HepG2 (cell line): ENCODE results near the gene FCHO1. TPM values are rescaled to one million over a fixed set of nuclear protein-coding genes. Genes with fewer than 3 reads are reported as not detected.

ENCODE experiments used
- BORCS8-MEF2B ChIP-seq: sonication (generic); formaldehyde crosslinking; IDR thresholded peaks from 2 replicates; pipeline ENCODE4 v1.8.0; 2022; ENCODE audit warnings: mild to moderate bottlenecking, missing genetic modification reagents
- CBFB ChIP-seq: sonication (generic); formaldehyde crosslinking; IDR thresholded peaks from 2 replicates; pipeline ENCODE4 v1.4.0; 2020; ENCODE audit warnings: missing genetic modification reagents
- DMAP1 ChIP-seq: IDR thresholded peaks from 2 replicates; pipeline ENCODE4 v1.6.1; 2016
- EHMT2 ChIP-seq: fragments of 200-600 bp; sonication (generic); IDR thresholded peaks from 2 replicates; pipeline ENCODE4 v1.7.0; 2017; ENCODE audit warnings: antibody characterized with exemption, low read depth, low read length, borderline replicate concordance
- GLI4 ChIP-seq: sonication (generic); formaldehyde crosslinking; IDR thresholded peaks from 2 replicates; pipeline ENCODE4 v1.5.1; 2020; ENCODE audit warnings: missing genetic modification reagents, mild to moderate bottlenecking, moderate library complexity, borderline replicate concordance
- MAFK ChIP-seq, 2 experiments: IDR thresholded peaks in 1 of 2; conservative IDR thresholded peaks in 1 of 2; 2 replicates each; pipeline ENCODE4 v1.6.1; 2011; ENCODE audit warnings: improper control_type of control experiment in 2 of 2, low read length in 2 of 2
- PHF20 ChIP-seq: sonication (generic); formaldehyde crosslinking; IDR thresholded peaks from 2 replicates; pipeline ENCODE4 v1.5.0; 2020; ENCODE audit warnings: mild to moderate bottlenecking, missing genetic modification reagents
- POLR2A ChIP-seq, 2 experiments: IDR thresholded peaks; 2 replicates each; pipeline ENCODE4 v1.6.1; 2011; ENCODE audit warnings: low read depth in 2 of 2, low read length in 2 of 2, mild to moderate bottlenecking in 1 of 2, moderate library complexity in 1 of 2; ENCODE audit not compliant: insufficient read depth in 1 of 2
- PRPF4 ChIP-seq: fragments of 200-400 bp; formaldehyde crosslinking; IDR thresholded peaks from 2 replicates; pipeline ENCODE4 v1.6.1; 2016; ENCODE audit warnings: low read length, low read depth; ENCODE audit not compliant: poor library complexity, severe bottlenecking
- YY1 ChIP-seq: IDR thresholded peaks from 2 replicates; pipeline ENCODE4 v1.6.1; 2011; ENCODE audit warnings: low read length, low read depth, moderate library complexity, mild to moderate bottlenecking; ENCODE audit not compliant: insufficient read depth, insufficient replicate concordance
- ZMYM2 ChIP-seq: sonication (generic); formaldehyde crosslinking; IDR thresholded peaks from 2 replicates; pipeline ENCODE4 v1.8.0; 2022; ENCODE audit warnings: mild to moderate bottlenecking, missing genetic modification reagents
- ZNF276 ChIP-seq: sonication (generic); formaldehyde crosslinking; IDR thresholded peaks from 2 replicates; pipeline ENCODE4 v1.4.0; 2020; ENCODE audit warnings: mild to moderate bottlenecking, low read depth, missing genetic modification reagents
- ZNF513 ChIP-seq: sonication (generic); formaldehyde crosslinking; conservative IDR thresholded peaks from 2 replicates; pipeline ENCODE4 v1.5.0; 2020; ENCODE audit warnings: missing genetic modification reagents
- ZNF546 ChIP-seq: sonication (generic); formaldehyde crosslinking; conservative IDR thresholded peaks from 2 replicates; pipeline ENCODE4 v1.8.1; 2023; ENCODE audit warnings: mild to moderate bottlenecking, missing genetic modification reagents
- ZNF598 ChIP-seq: sonication (generic); formaldehyde crosslinking; IDR thresholded peaks from 2 replicates; pipeline ENCODE4 v1.5.1; 2020; ENCODE audit warnings: mild to moderate bottlenecking, missing genetic modification reagents, borderline replicate concordance
- polyA plus RNA-seq, 8 experiments: library from polyadenylated mRNA; depleted of rRNA in 3 of 8; stranded (reverse) in 7 of 8; unstranded in 1 of 8; fragments of >200 nt; fragmentation: Illumina TruSeq in 4 of 8; extraction: Trizol in 4 of 8; gene quantifications; 2 replicates each; pipeline versions ENCODE4 v1.2.1 to v1.2.3, GENCODE V29; 2011 to 2016; ENCODE audit warnings: low read depth in 4 of 8, missing spikeins in 1 of 8, mixed read lengths in 1 of 8; ENCODE audit not compliant: insufficient read depth in 1 of 8
- total RNA-seq, 5 experiments: library from RNA; depleted of rRNA; stranded (reverse); fragments of >200 nt; fragmentation: Illumina TruSeq; extraction: Trizol; gene quantifications; 2 replicates each; pipeline ENCODE4 v1.2.3, GENCODE V29; 2016; ENCODE audit warnings: low read depth in 1 of 5
- TF ChIP-seq, protein P1 (sequence below), 2 experiments: sonication (generic) in 1 of 2; formaldehyde crosslinking in 1 of 2; IDR thresholded peaks; 2 replicates each; pipeline versions ENCODE4 v1.4.0 to v1.6.1; 2018 to 2020; ENCODE audit warnings: missing genetic modification reagents in 2 of 2, borderline replicate concordance in 1 of 2, low read depth in 1 of 2, mild to moderate bottlenecking in 1 of 2, missing biosample characterization in 1 of 2
- TF ChIP-seq, protein P2 (sequence below): sonication (generic); formaldehyde crosslinking; IDR thresholded peaks from 2 replicates; pipeline ENCODE4 v1.8.1; 2022; ENCODE audit warnings: low read depth, mild to moderate bottlenecking, missing genetic modification reagents
- TF ChIP-seq, protein P3 (sequence below): sonication (generic); formaldehyde crosslinking; IDR thresholded peaks from 2 replicates; pipeline ENCODE4 v1.4.0; 2020; ENCODE audit warnings: missing genetic modification reagents

Gene FCHO1
- total and polyA plus RNA-seq, 2 of the 13 experiments (the other 11 are each of a cell fraction or from before 2014, with no cell fraction given) = 1.3 to 3.1 TPM

- TF ChIP-seq, protein P1, sequence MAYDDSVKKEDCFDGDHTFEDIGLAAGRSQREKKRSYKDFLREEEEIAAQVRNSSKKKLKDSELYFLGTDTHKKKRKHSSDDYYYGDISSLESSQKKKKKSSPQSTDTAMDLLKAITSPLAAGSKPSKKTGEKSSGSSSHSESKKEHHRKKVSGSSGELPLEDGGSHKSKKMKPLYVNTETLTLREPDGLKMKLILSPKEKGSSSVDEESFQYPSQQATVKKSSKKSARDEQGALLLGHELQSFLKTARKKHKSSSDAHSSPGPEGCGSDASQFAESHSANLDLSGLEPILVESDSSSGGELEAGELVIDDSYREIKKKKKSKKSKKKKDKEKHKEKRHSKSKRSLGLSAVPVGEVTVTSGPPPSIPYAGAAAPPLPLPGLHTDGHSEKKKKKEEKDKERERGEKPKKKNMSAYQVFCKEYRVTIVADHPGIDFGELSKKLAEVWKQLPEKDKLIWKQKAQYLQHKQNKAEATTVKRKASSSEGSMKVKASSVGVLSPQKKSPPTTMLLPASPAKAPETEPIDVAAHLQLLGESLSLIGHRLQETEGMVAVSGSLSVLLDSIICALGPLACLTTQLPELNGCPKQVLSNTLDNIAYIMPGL (CRISPR knock-in tag; IDR thresholded peaks at IDR 0.05; ENCODE audit: borderline replicate concordance in 1 of 2, low read depth in 1 of 2) = peak; percentile 28 to 47; a peak in 1 of 4 replicates
- TF ChIP-seq ZNF546 (CRISPR knock-in tag) (no peak), BORCS8-MEF2B (CRISPR knock-in tag) (no peak), CBFB (CRISPR knock-in tag) (no peak; the same call in 1 of the 2 replicates), GLI4 (CRISPR knock-in tag) (no peak), POLR2A (IDR thresholded peaks at IDR 0.05; ENCODE audit: insufficient read depth in 1 of 2, low read depth in 2 of 2, low read length in 2 of 2) (peak; percentile 54 to 87; a peak in 3 of 4 replicates), PHF20 (CRISPR knock-in tag) (peak; percentile 66), MAFK (conservative IDR thresholded peaks at IDR 0.05 in 1 of 2, IDR thresholded peaks at IDR 0.05 in 1 of 2; ENCODE audit: low read length in 2 of 2) (no peak), PRPF4 (no peak), ZNF598 (CRISPR knock-in tag) (no peak), DMAP1 (CRISPR knock-in tag) (peak; percentile 59; the same call in 1 of the 2 replicates), ZMYM2 (CRISPR knock-in tag) (no peak), YY1 (peak; percentile 96), ZNF276 (CRISPR knock-in tag) (no peak), EHMT2 (no peak), ZNF513 (no peak)
- TF ChIP-seq, protein P2, sequence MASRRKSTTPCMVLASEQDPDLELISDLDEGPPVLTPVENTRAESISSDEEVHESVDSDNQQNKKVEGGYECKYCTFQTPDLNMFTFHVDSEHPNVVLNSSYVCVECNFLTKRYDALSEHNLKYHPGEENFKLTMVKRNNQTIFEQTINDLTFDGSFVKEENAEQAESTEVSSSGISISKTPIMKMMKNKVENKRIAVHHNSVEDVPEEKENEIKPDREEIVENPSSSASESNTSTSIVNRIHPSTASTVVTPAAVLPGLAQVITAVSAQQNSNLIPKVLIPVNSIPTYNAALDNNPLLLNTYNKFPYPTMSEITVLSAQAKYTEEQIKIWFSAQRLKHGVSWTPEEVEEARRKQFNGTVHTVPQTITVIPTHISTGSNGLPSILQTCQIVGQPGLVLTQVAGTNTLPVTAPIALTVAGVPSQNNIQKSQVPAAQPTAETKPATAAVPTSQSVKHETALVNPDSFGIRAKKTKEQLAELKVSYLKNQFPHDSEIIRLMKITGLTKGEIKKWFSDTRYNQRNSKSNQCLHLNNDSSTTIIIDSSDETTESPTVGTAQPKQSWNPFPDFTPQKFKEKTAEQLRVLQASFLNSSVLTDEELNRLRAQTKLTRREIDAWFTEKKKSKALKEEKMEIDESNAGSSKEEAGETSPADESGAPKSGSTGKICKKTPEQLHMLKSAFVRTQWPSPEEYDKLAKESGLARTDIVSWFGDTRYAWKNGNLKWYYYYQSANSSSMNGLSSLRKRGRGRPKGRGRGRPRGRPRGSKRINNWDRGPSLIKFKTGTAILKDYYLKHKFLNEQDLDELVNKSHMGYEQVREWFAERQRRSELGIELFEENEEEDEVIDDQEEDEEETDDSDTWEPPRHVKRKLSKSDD (CRISPR knock-in tag) = no peak
- TF ChIP-seq, protein P3, sequence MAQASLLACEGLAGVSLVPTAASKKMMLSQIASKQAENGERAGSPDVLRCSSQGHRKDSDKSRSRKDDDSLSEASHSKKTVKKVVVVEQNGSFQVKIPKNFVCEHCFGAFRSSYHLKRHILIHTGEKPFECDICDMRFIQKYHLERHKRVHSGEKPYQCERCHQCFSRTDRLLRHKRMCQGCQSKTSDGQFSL (CRISPR knock-in tag) = no peak
These were observed 32.1 kb upstream of the FCHO1 start, which contains the start of gene MAP1S (continued) for GRCh38 chr19:17718947-17719711.
